Stomach (tissue), 9 donors: Measurements from ENCODE around the gene CYTH3. TPM values are rescaled to one million over a fixed set of nuclear protein-coding genes. Genes with fewer than 3 reads are reported as not detected.

Experiments
- DNase-seq, 2 donors: peaks; one replicate each; pipeline versions ENCODE4 v3.0.0 to v3.0.0-alpha.2; 2013 to 2019
- H3K27ac ChIP-seq, 5 donors: fragments of 200-600 bp in 4 of 5; sonication (generic) in 4 of 5; one replicate each; pipeline ENCODE4 v1.5.1; 2013 to 2019; ENCODE audit warnings: mild to moderate bottlenecking in 1 of 5, moderate library complexity in 1 of 5
- H3K27me3 ChIP-seq, 3 donors: fragments of 200-600 bp; sonication (generic); one replicate each; pipeline ENCODE4 v1.5.1; 2017 to 2019; ENCODE audit warnings: mixed run types in 1 of 3
- H3K36me3 ChIP-seq, 4 donors: fragments of 200-600 bp; sonication (generic); 1 replicate in 3 of 4; 2 replicates in 1 of 4; pipeline ENCODE4 v1.5.1; 2016 to 2019
- H3K4me1 ChIP-seq, 4 donors: fragments of 200-600 bp; sonication (generic); one replicate each; pipeline ENCODE4 v1.5.1; 2016 to 2019
- H3K4me3 ChIP-seq, 4 donors: fragments of 200-600 bp; sonication (generic) in 3 of 4; one replicate each; pipeline ENCODE4 v1.5.1; 2016 to 2019; ENCODE audit warnings: mild to moderate bottlenecking in 1 of 4
- H3K9me3 ChIP-seq, 4 donors: fragments of 200-600 bp; sonication (generic); one replicate each; pipeline ENCODE4 v1.5.1; 2016 to 2019
- EP300 ChIP-seq: sonication (generic); formaldehyde crosslinking; IDR thresholded peaks from one replicate; pipeline ENCODE4 v1.6.1; 2017; ENCODE audit warnings: antibody characterized with exemption
- POLR2A ChIP-seq, 4 donors: fragments of 450-650 bp; IDR thresholded peaks; one replicate each; pipeline ENCODE4 v1.6.1; 2016; ENCODE audit warnings: antibody characterized with exemption in 4 of 4, control low read depth in 2 of 4, mild to moderate bottlenecking in 1 of 4, moderate library complexity in 1 of 4
- POLR2AphosphoS5 ChIP-seq, 3 donors: sonication (generic); formaldehyde crosslinking; IDR thresholded peaks; one replicate each; pipeline ENCODE4 v1.6.1; 2016; ENCODE audit warnings: antibody characterized with exemption in 3 of 3
- WGBS, 5 donors: extraction: QIAGEN DNeasy Blood & Tissue Kit in 3 of 5; methylation state at CpG; one replicate each; pipeline versions ENCODE4 v1.1.5 to v1.1.7; 2013 to 2018; 5-methylcytosine and 5-hydroxymethylcytosine counted together
- intact Hi-C: fragments of 100-400 bp; cut with DNase I; formaldehyde crosslinking; loops from one replicate; pipeline ENCODE4 v1.15.1; 2023; ENCODE audit warnings: low total_unique reads
- polyA plus RNA-seq, 3 donors: library from polyadenylated mRNA; stranded (reverse); fragments of 200-250 nt; gene quantifications; one replicate each; pipeline ENCODE4 v1.2.3, GENCODE V29; 2013
- total RNA-seq, 5 donors: library from RNA; depleted of rRNA; stranded (reverse); fragments of >200 nt; gene quantifications; one replicate each; pipeline versions ENCODE4 v1.1.0 to v1.2.3, GENCODE V29; 2014 to 2016
- TF ChIP-seq, protein P1 (sequence below), 7 experiments: fragments of 450-650 bp in 4 of 7; fragments of 200-600 bp in 3 of 7; sonication (generic) in 3 of 7; IDR thresholded peaks; one replicate each; pipeline ENCODE4 v1.5.1; 2016 to 2019; ENCODE audit warnings: antibody characterized with exemption in 7 of 7, control low read depth in 2 of 7, mild to moderate bottlenecking in 1 of 7
- donor health status: healthy with polysubstance abuse.
- donor health status: Bipolar disorder and iron deficiency.
- donor health status: healthy.

The CYTH3 gene
- total and polyA plus RNA-seq, 8 donors = 5.1 to 33.8 (median 16.1) TPM

GRCh38 chr7:6188389-6188788 lies 84.0 kb downstream of the CYTH3 start:
- TF ChIP-seq, protein P1, sequence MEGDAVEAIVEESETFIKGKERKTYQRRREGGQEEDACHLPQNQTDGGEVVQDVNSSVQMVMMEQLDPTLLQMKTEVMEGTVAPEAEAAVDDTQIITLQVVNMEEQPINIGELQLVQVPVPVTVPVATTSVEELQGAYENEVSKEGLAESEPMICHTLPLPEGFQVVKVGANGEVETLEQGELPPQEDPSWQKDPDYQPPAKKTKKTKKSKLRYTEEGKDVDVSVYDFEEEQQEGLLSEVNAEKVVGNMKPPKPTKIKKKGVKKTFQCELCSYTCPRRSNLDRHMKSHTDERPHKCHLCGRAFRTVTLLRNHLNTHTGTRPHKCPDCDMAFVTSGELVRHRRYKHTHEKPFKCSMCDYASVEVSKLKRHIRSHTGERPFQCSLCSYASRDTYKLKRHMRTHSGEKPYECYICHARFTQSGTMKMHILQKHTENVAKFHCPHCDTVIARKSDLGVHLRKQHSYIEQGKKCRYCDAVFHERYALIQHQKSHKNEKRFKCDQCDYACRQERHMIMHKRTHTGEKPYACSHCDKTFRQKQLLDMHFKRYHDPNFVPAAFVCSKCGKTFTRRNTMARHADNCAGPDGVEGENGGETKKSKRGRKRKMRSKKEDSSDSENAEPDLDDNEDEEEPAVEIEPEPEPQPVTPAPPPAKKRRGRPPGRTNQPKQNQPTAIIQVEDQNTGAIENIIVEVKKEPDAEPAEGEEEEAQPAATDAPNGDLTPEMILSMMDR (IDR thresholded peaks at IDR 0.05) = no peak
- TF ChIP-seq POLR2AphosphoS5 (IDR thresholded peaks at IDR 0.05) (no peak), EP300 (no peak), POLR2A (IDR thresholded peaks at IDR 0.05) (no peak)
- H3K36me3 ChIP-seq = peaks cover 26 to 45% (median 36%) of the 10 kb centered on the region in 4 donors
- DNase-seq = no peak
- H3K4me1 ChIP-seq = no peaks in the 10 kb centered on the region
- intact Hi-C loops = no loop called here
- no peaks in the 10 kb centered on the region for H3K9me3 ChIP-seq
- no peak overlapping the region for H3K4me3 ChIP-seq
- 88 to 95% (median 93%) methylated on average over 5 of the region's 5 CpGs for WGBS, 5 donors
- no peak overlapping the region for H3K27ac ChIP-seq
- no peaks in the 10 kb centered on the region for H3K27me3 ChIP-seq

DNA sequence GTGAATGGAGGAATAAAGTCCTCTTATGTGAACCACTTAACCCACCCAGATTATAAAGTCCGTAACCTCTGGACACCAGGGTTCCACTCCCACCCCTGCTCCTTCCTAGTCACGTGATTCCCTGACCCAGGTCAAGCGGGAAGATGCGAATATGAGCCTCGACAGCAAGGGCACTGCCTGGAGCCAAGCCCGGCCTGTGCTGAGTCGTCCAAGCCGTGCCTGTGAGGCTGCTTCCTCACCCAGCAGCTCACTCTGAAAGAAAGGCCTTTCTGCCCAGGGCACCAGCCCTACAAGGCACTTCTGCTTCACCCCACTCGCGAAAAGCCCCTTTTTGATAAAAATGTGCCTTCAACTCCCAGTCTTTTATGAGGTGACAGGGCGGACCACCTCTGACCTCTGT lies 85.8 kb downstream of the CYTH3 start:
- 80 to 89% (median 86%) methylated on average over 11 of the region's 11 CpGs for WGBS, 5 donors
- TF ChIP-seq, protein P1 (IDR thresholded peaks at IDR 0.05) = no peak
- TF ChIP-seq EP300 (no peak), POLR2A (IDR thresholded peaks at IDR 0.05) (no peak), POLR2AphosphoS5 (IDR thresholded peaks at IDR 0.05) (no peak)
- Histone ChIP-seq H3K4me3 (no peak overlapping the region), H3K27me3 (no peaks in the 10 kb centered on the region), H3K9me3 (no peaks in the 10 kb centered on the region), H3K27ac (no peak overlapping the region), H3K4me1 (no peaks in the 10 kb centered on the region), H3K36me3 (peaks cover 26 to 52% (median 42%) of the 10 kb centered on the region in 4 donors)
- no peak for DNase-seq
- intact Hi-C loops = no loop called here

GRCh38 chr7:6182993-6183392 lies 89.4 kb downstream of the CYTH3 start:
- Histone ChIP-seq H3K36me3 (peaks cover 11 to 31% (median 24%) of the 10 kb centered on the region in 4 donors), H3K27me3 (no peaks in the 10 kb centered on the region), H3K9me3 (no peaks in the 10 kb centered on the region), H3K27ac (no peak overlapping the region), H3K4me3 (no peak overlapping the region), H3K4me1 (peaks cover 7 to 13% (median 10%) of the 10 kb centered on the region in 4 donors)
- WGBS, 5 donors = 88 to 96% (median 93%) methylated on average over 10 of the region's 10 CpGs
- no peak for TF ChIP-seq POLR2AphosphoS5 (IDR thresholded peaks at IDR 0.05)
- TF ChIP-seq EP300 = no peak
- TF ChIP-seq, protein P1 (IDR thresholded peaks at IDR 0.05) = no peak
- TF ChIP-seq POLR2A (IDR thresholded peaks at IDR 0.05) = no peak
- intact Hi-C loops = no loop called here
- no peak for DNase-seq

DNA sequence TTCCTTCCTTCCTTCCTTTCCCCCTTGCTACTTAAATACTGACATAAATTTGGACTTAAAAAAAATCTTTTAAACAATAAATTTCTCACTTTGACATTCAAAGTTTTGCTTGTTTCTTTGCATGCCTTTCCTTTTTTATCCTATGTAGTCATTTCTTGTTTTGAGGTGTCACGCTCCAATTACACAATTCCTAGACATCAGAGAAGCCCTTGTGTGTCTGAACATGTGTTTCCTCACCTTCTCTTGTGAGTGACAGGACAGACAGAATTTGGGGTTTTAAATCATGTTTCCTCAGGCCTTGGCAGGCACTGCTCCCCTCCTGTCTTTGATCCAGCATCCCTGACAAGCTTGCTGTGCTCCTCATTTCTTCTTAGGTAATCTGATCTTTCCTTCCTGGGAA lies 91.3 kb downstream of the CYTH3 start:
- TF ChIP-seq EP300 (no peak), POLR2A (IDR thresholded peaks at IDR 0.05) (no peak), POLR2AphosphoS5 (IDR thresholded peaks at IDR 0.05) (no peak)
- TF ChIP-seq, protein P1 (IDR thresholded peaks at IDR 0.05) = no peak
- Histone ChIP-seq H3K4me1 (peaks cover 7 to 27% (median 13%) of the 10 kb centered on the region in 4 donors), H3K9me3 (no peaks in the 10 kb centered on the region), H3K36me3 (peaks cover under 1 to 23% (median 19%) of the 10 kb centered on the region in 4 donors), H3K27me3 (no peaks in the 10 kb centered on the region), H3K27ac (no peak overlapping the region), H3K4me3 (no peak overlapping the region)
- intact Hi-C loops = no loop called here
- 71 to 98% (median 84%) methylated on average over 1 of the region's 1 CpG for WGBS, 5 donors
- DNase-seq = no peak
